LoVo (cell line): Measurements from ENCODE around the gene KRT40.
"Not testable (repeated sequence)": the region's sequence is repeated elsewhere in the genome, so short reads cannot be mapped to it uniquely, and the experiment has no call there.

ENCODE experiments used
- DNase-seq: peaks from one replicate; pipeline ENCODE4 v3.0.0-alpha.2; 2016; ENCODE audit warnings: low spot score

KRT40 gene

GRCh38 chr17:40984226-40984625 lies at the start of gene KRT40:
TSS of gene KRT40 (minus strand) at chr17:40984326. CDS start at chr17:40984273, 53 bp downstream.
- DNase-seq = no peak

- no peak for DNase-seq
Measured at GRCh38 chr17:41029633-41030245, 45.6 kb upstream of the KRT40 start, which contains the start of gene KRTAP1-4. TSS of gene KRTAP1-4 (minus strand) at chr17:41030195. CDS start at chr17:41030078, 117 bp downstream.

- no peak for DNase-seq
Measured at GRCh38 chr17:41026715-41027471, 42.8 kb upstream of the KRT40 start, which contains the start of gene KRTAP1-5. TSS of gene KRTAP1-5 (minus strand) at chr17:41027208. CDS start at chr17:41027155, 53 bp downstream.

GRCh38 chr17:41024697-41025096 lies 40.6 kb upstream of the KRT40 start:
- no peak for DNase-seq

GRCh38 chr17:41020336-41020735 lies 36.2 kb upstream of the KRT40 start:
- DNase-seq = no peak

GRCh38 chr17:41019415-41019814 lies 35.3 kb upstream of the KRT40 start:
- DNase-seq = no peak

- DNase-seq = no peak
Measured at GRCh38 chr17:41018541-41018940, 34.4 kb upstream of the KRT40 start.

- no peak for DNase-seq
Measured at GRCh38 chr17:41016578-41017215, 32.6 kb upstream of the KRT40 start.

GRCh38 chr17:41015454-41015853 lies 31.3 kb upstream of the KRT40 start:
- no peak for DNase-seq

- no peak for DNase-seq
Measured at GRCh38 chr17:41013606-41014005, 29.5 kb upstream of the KRT40 start.

- peak; percentile 45 for DNase-seq
Measured at GRCh38 chr17:41013181-41013580, 29.1 kb upstream of the KRT40 start.

GRCh38 chr17:41012326-41013120 lies 28.4 kb upstream of the KRT40 start:
- DNase-seq = no peak

GRCh38 chr17:41010441-41010840 lies 26.3 kb upstream of the KRT40 start:
- DNase-seq = no peak

- no peak for DNase-seq
Measured at GRCh38 chr17:41009936-41010335, 25.8 kb upstream of the KRT40 start.

- DNase-seq = no peak
Measured at GRCh38 chr17:41009301-41009760, 25.2 kb upstream of the KRT40 start.

GRCh38 chr17:41008811-41009210 lies 24.7 kb upstream of the KRT40 start, which contains the start of gene KRTAP3-1:
TSS of gene KRTAP3-1 (minus strand) at chr17:41009128. CDS start at chr17:41009074, 54 bp downstream.
- no peak for DNase-seq

- no peak for DNase-seq
Measured at GRCh38 chr17:41004397-41004796, 20.3 kb upstream of the KRT40 start.

GRCh38 chr17:41003926-41004325 lies 19.8 kb upstream of the KRT40 start:
- DNase-seq = no peak

GRCh38 chr17:41002814-41003213 lies 18.7 kb upstream of the KRT40 start:
- no peak for DNase-seq

GRCh38 chr17:41001795-41002194 lies 17.7 kb upstream of the KRT40 start:
- no peak for DNase-seq

GRCh38 chr17:40999563-40999962 lies 15.4 kb upstream of the KRT40 start, which contains the start of gene KRTAP3-2:
TSS of gene KRTAP3-2 (minus strand) at chr17:40999906. CDS start at chr17:40999853, 53 bp downstream.
- DNase-seq = not testable (repeated sequence)

GRCh38 chr17:40997361-40997760 lies 13.2 kb upstream of the KRT40 start:
- DNase-seq = no peak
